ACC112 (cell line): ENCODE measurements around the gene JUN.

Source experiments
- H2AFZ ChIP-seq: fragments of 200-600 bp; sonication (generic); one replicate; pipeline ENCODE4 v1.6.0; 2017; ENCODE audit warnings: antibody characterized with exemption, low read length; ENCODE audit not compliant: unreplicated experiment
- H3K27ac ChIP-seq: fragments of 200-600 bp; sonication (generic); 2 replicates; pipeline ENCODE4 v1.5.1; 2014; ENCODE audit warnings: low read depth, mild to moderate bottlenecking, antibody characterized with exemption, low read length, moderate library complexity
- H3K27me3 ChIP-seq: fragments of 200-600 bp; sonication (generic); 2 replicates; pipeline ENCODE4 v1.6.1; 2014; ENCODE audit warnings: mild to moderate bottlenecking, antibody characterized with exemption, low read length, moderate library complexity, mixed read lengths; ENCODE audit not compliant: insufficient read depth
- H3K36me3 ChIP-seq: fragments of 200-600 bp; sonication (generic); 2 replicates; pipeline ENCODE4 v1.6.1; 2016; ENCODE audit warnings: mild to moderate bottlenecking, antibody characterized with exemption, low read length, moderate library complexity, mixed read lengths; ENCODE audit not compliant: insufficient read depth
- H3K4me1 ChIP-seq: fragments of 200-600 bp; sonication (generic); one replicate; pipeline ENCODE4 v1.6.1; 2016; ENCODE audit warnings: low read length, mixed read lengths; ENCODE audit not compliant: insufficient read depth, unreplicated experiment, control insufficient read depth
- H3K4me3 ChIP-seq: fragments of 200-600 bp; sonication (generic); 2 replicates; pipeline ENCODE4 v1.5.1; 2014; ENCODE audit warnings: mild to moderate bottlenecking, low read depth, low read length
- H3K79me2 ChIP-seq: fragments of 200-600 bp; sonication (generic); one replicate; pipeline ENCODE4 v1.6.0; 2016; ENCODE audit warnings: low read length; ENCODE audit not compliant: control insufficient read depth, unreplicated experiment, insufficient read depth

The JUN gene

DNA sequence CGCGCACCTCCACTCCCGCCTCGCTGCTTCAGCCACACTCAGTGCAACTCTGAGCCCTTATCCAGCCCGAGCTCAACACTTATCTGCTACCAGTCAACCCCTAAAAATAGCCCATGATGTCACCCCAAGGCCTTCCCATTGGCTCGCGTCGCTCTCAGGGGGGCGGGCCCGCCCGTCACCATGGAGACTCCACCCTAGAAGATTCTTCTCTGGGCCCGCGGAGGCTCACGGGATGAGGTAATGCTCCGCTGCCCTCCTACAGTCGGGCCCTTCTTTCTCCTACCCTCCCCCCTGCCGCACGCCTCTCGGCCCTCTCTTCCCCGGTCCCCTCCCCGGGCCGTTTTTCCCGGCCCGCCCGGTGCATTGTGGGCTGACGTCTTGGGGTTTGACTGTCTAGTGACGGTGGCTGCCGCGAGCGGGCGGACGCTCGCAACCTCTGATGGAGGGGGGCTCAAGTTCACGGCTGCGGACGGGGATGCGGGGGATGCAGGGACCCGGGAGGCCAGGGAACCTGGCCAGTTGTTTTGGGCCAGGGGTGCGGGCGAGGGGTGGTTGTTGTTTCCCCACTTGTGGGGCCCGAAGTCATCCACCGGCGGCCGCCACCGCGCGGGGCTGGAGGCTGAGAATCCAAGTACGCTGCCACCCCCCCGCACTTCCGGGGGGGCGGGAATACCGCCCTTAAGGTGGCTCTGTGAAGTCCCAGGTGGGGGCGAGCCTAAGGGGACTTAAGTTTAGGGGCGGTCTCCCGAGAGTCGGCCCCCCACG, at the start of gene JUN:
Gene JUN (minus strand): TSS at position 55 of the 765 bp plus-strand sequence. CDS start 977 bp downstream, outside the sequence.
- no peaks in the 10 kb centered on the region for H3K27me3 ChIP-seq
- peak within 1 kb of the TSS; percentile 86 for H3K27ac ChIP-seq
- peak within 1 kb of the TSS; percentile 11 for H2AFZ ChIP-seq
- peaks cover 34% of the 10 kb centered on the region for H3K36me3 ChIP-seq
- peaks cover 34% of the 10 kb centered on the region for H3K79me2 ChIP-seq
- H3K4me1 ChIP-seq, result peaks cover 26% of the 10 kb centered on the region
- peak within 1 kb of the TSS; percentile 97 for H3K4me3 ChIP-seq

DNA sequence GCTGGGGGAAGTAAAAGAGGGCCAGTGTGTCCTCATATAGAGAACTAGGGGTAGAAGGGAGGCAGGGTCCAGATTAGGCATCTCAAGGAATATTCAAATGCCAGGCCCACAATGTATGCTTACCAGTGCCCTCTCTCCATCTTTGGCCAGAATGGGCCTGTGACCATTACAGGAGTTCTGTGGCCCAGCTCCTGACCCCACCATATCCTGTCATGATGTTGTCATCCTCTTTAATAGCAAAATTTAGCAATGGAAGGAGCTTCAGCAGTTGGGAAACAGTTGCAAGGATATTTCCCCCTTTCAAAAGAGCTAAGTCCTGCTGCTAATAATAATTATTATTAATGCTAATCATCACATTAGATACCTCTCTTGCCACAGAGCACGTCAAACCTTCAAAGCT, 49.3 kb upstream of the JUN start:
- Histone ChIP-seq H3K4me1 (peaks cover 17% of the 10 kb centered on the region), H2AFZ (no peak overlapping the region), H3K79me2 (no peaks in the 10 kb centered on the region), H3K27ac (no peak overlapping the region), H3K36me3 (0 out of 2 replicates have a peak, but pooled peaks cover 3% of the 10 kb centered on the region), H3K4me3 (no peak overlapping the region), H3K27me3 (no peaks in the 10 kb centered on the region)

DNA sequence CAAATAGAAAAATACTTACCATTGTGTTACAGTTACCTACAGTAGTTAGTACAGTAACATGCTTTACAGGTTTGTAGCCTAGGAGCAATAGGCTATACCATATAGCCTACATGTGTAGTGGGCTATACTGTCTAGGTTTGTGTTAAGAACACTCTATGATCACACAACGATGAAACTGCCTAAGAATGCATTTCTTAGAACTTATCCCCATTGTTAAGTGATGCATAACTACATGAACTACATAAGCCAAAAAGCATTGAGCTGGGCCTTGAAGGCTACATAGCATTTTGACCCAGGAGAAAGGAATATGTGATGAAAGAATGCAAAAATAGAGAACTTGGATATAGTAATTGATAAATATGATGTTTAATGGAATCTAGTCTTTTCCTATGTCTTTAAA, 46.4 kb upstream of the JUN start:
- Histone ChIP-seq H3K79me2 (no peaks in the 10 kb centered on the region), H3K27me3 (no peaks in the 10 kb centered on the region), H3K4me1 (peaks cover 17% of the 10 kb centered on the region)

DNA sequence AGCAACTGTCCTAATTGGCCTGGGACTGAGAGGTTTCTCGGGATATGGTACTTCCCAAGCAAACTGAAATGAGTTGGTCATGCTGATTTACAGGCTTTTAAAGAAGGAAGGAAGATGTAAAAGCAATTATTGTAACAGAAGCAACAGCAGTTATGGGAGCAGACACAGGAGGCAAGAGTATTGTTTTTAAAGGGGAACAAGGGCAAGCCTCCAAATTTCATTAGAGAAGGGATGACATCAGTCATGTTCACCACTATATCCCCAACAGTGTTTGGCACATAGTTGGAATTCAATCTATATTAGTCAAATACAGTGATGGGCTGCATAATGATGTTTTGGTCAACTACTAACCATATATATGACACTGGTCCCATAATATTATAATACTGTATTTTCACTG, 46.0 kb upstream of the JUN start:
- Histone ChIP-seq H3K4me1 (peaks cover 17% of the 10 kb centered on the region), H3K4me3 (no peak overlapping the region), H3K27ac (peak overlapping the region; percentile 58), H3K79me2 (no peaks in the 10 kb centered on the region), H3K36me3 (peaks cover 10% of the 10 kb centered on the region), H2AFZ (no peak overlapping the region), H3K27me3 (no peaks in the 10 kb centered on the region)

More for the DNA sequence above, 46.4 kb upstream of the JUN start:
- Histone ChIP-seq H3K4me3 (no peak overlapping the region), H3K27ac (peak overlapping the region; percentile 58; the same call in 1 of the 2 replicates), H3K36me3 (peaks cover 10% of the 10 kb centered on the region), H2AFZ (no peak overlapping the region)

DNA sequence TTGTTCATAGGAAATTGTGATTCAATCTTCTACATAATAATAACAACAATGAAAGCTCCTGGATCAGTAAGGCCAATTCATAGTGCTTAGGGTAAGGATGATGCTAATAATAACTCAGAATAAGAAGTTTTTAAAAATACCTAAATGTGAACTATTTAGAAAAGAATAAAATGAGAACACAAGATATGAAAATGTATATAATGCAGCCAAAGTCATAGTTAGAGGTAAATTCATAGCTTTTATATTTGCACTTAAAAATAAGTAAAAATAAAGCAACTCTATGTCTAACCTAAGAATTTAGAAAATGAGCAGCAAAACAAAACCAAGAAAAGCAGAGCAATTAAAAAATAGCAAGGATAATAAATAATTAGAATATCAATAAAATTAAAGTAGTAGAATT, 43.5 kb upstream of the JUN start:
- H3K27ac ChIP-seq, result no peak overlapping the region
- no peaks in the 10 kb centered on the region for H3K27me3 ChIP-seq
- H3K36me3 ChIP-seq, result peaks cover 10% of the 10 kb centered on the region
- no peak overlapping the region for H3K4me3 ChIP-seq
- no peaks in the 10 kb centered on the region for H3K79me2 ChIP-seq
- no peak overlapping the region for H2AFZ ChIP-seq
- H3K4me1 ChIP-seq, result peaks cover 31% of the 10 kb centered on the region

DNA sequence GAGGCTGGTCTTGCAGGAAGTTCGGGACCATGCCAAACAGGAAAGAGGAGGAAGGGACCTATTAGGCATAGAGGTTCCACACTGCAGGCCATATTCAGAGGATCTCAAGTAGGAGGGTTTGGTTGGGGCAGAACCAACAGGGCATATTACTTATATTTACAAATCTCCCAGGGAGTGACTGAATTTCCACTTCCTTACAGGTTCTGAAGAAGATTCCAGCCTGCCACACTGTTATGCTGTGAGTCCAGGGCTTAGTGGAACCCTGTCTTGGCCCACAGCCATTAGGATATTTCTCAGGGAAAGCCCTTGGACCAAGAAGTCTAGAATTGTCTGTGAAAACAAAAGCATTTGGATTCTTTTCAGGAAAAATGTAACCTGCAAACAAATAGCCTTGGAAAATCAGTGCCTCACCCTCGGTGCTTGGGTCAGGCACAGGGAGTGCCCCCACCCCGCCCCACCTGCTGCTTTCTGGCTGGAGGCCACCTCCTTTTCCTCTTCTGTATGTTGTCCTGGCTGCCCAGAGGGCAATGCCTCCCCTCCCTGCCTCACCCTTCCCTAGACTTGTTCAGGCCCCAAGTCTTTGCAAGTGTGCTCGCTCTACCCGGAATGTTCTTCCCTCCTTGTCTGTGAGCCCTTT, 41.0 kb upstream of the JUN start:
- Histone ChIP-seq H3K4me1 (peaks cover 22% of the 10 kb centered on the region), H2AFZ (no peak overlapping the region), H3K36me3 (peaks cover 10% of the 10 kb centered on the region), H3K27ac (no peak overlapping the region), H3K27me3 (no peaks in the 10 kb centered on the region), H3K79me2 (no peaks in the 10 kb centered on the region), H3K4me3 (no peak overlapping the region)

DNA sequence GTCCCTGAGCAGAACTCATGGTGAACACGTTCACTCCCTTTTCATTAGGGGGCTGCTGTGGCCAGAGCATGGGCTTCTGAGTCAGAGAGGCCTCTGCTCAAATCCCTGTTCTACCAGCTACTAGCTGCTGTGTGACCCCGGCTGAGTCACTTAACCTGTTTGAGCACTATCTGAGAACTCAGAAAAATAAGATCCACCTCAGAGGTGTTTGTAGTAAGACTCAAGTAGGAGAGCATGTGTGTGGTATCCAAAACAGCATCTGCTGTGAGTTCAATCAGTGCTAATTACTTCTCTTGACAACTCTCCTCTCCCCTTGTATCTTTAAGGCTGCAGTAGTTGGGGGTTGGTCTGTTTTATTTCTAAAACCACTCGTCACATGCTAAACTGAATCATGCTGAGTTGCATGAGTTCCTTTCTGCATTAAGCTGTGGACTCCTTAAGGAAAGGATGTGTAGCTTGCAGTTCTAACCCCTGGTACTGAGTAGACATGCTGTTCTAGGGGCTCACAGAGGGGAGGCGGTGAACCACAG, 39.7 kb upstream of the JUN start:
- no peaks in the 10 kb centered on the region for H3K27me3 ChIP-seq
- H2AFZ ChIP-seq, result peak overlapping the region; percentile 34
- H3K36me3 ChIP-seq, result peaks cover 10% of the 10 kb centered on the region
- H3K4me1 ChIP-seq, result peaks cover 24% of the 10 kb centered on the region
- H3K4me3 ChIP-seq, result no peak overlapping the region
- peak overlapping the region; percentile 70 for H3K27ac ChIP-seq
- H3K79me2 ChIP-seq, result no peaks in the 10 kb centered on the region

DNA sequence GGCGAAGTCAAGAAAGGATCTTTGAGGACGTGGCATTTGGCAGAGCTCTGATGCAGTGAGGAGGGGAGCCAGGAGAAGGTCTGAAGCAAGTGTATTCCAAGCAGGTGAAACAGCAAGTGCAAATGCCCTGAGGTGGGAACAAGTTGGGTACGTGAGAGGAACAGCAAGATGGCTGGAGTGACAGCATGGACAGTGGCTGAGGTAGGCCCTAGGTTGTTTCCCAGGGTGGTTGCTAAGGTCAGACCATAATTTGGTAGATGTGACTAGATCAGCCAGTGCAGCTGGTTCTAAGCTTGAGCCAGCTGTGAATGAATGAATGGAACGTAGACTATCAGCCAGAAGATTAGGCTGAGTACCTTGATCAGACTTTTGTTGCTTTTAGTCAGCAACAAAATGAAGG, 37.5 kb upstream of the JUN start:
- H3K27ac ChIP-seq, result no peak overlapping the region
- no peak overlapping the region for H2AFZ ChIP-seq
- no peak overlapping the region for H3K4me3 ChIP-seq
- no peaks in the 10 kb centered on the region for H3K27me3 ChIP-seq
- no peaks in the 10 kb centered on the region for H3K36me3 ChIP-seq
- peaks cover 45% of the 10 kb centered on the region for H3K4me1 ChIP-seq
- no peaks in the 10 kb centered on the region for H3K79me2 ChIP-seq

DNA sequence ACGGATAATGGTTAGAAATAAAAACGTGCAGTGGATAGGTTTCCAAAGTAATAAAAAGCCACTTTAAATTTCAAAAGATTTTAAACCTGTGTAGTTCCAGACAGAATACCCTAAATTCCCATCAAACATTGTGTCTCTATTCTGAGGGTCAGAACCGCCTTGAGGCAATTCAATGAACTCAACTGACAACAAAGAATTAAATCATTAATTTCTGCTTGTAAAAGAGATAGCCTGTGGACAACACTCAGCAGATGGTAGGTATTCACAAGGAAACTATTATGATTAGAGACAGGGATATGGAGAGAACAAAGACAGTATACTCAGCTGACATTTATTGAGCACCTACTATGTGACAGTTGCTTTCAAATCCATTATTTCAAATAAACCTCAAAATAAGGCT, 35.1 kb upstream of the JUN start:
- Histone ChIP-seq H3K27ac (no peak overlapping the region; the same call in 1 of the 2 replicates), H3K4me1 (peaks cover 51% of the 10 kb centered on the region), H3K4me3 (no peak overlapping the region), H2AFZ (no peak overlapping the region), H3K36me3 (no peaks in the 10 kb centered on the region), H3K27me3 (no peaks in the 10 kb centered on the region), H3K79me2 (no peaks in the 10 kb centered on the region)

DNA sequence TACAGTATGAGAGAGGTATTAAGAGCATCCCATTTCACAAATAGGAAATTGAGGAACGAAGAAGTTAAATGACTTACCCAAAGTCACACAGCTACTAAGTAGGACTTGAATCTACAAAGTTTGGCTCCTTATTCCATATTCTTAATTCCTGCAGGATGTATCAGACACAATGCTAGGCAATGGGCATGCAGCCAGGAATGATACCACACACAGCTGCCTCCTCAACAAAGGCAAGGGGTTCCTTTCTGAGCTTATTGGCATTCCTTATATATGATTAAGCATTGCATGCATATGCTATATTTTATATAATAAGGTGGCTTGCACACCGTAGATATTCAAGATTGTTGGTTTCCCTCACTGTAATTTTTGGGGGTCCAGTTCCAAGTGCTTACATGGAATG, 34.2 kb upstream of the JUN start:
- Histone ChIP-seq H2AFZ (no peak overlapping the region), H3K36me3 (no peaks in the 10 kb centered on the region), H3K79me2 (no peaks in the 10 kb centered on the region), H3K27ac (peak overlapping the region; percentile 46), H3K27me3 (no peaks in the 10 kb centered on the region), H3K4me1 (peaks cover 46% of the 10 kb centered on the region), H3K4me3 (0 out of 2 replicates have a peak overlapping the region, but pooled peaks have one; percentile 2)
